PC-3 (cell line): Measurements from ENCODE around the gene TMEM255B. TPM values are rescaled to one million over a fixed set of nuclear protein-coding genes. Genes with fewer than 3 reads are reported as not detected.
"Not testable (repeated sequence)": the region's sequence is repeated elsewhere in the genome, so short reads cannot be mapped to it uniquely, and the experiment has no call there.

Experiments
- ATAC-seq: fragments of 200-7000 bp; cut with Tn5 transposase; 2 replicates; pipeline ENCODE4 v1.9.1; 2020; ENCODE audit warnings: mild to moderate bottlenecking, moderate library complexity
- BruUV-seq: library from RNA; stranded (reverse); fragments of 400-500 nt; replicated peaks from 2 replicates; lab custom pipeline; 2021; lab: Mats Ljungman, UMichigan
- CTCF ChIA-PET: fragments of 300-600 bp; sonication (Branson Sonifier 250); formaldehyde crosslinking; loops from one replicate; lab custom pipeline; 2022; ENCODE audit warnings: antibody characterized with exemption; lab: Charles Lee
- POLR2A ChIA-PET: fragments of 300-600 bp; sonication (Branson Sonifier 250); formaldehyde crosslinking; loops from one replicate; lab custom pipeline; 2022; ENCODE audit warnings: antibody characterized with exemption; ENCODE audit not compliant: unreplicated experiment; lab: Charles Lee
- DNase-seq: peaks from one replicate; pipeline ENCODE4 v3.0.0-alpha.2; 2015
- H2AFZ ChIP-seq: fragments of 300-600 bp; sonication (generic); 2 replicates; pipeline ENCODE4 v1.6.0; 2016; ENCODE audit warnings: antibody characterized with exemption, low read length
- H3F3A ChIP-seq: fragments of 300-600 bp; sonication (generic); one replicate; pipeline ENCODE4 v1.6.0; 2017; ENCODE audit warnings: antibody characterized with exemption, low read length, control low read depth, mild to moderate bottlenecking; ENCODE audit not compliant: unreplicated experiment
- H3K27ac ChIP-seq: fragments of 300-600 bp; sonication (generic); 2 replicates; pipeline ENCODE4 v1.5.1; 2016; ENCODE audit warnings: mild to moderate bottlenecking, low read length
- H3K27me3 ChIP-seq: fragments of 300-600 bp; sonication (generic); 2 replicates; pipeline ENCODE4 v1.6.1; 2016; ENCODE audit warnings: low read length, mixed read lengths
- H3K36me3 ChIP-seq: fragments of 300-600 bp; sonication (generic); 2 replicates; pipeline ENCODE4 v1.6.1; 2016; ENCODE audit warnings: low read depth, mixed run types, low read length, mixed read lengths
- H3K4me1 ChIP-seq: fragments of 300-600 bp; sonication (generic); 2 replicates; pipeline ENCODE4 v1.5.1; 2016; ENCODE audit warnings: low read length; ENCODE audit not compliant: insufficient read depth
- H3K4me2 ChIP-seq: fragments of 300-600 bp; sonication (generic); 2 replicates; pipeline ENCODE4 v1.6.0; 2016; ENCODE audit warnings: low read length
- H3K4me3 ChIP-seq: fragments of 300-600 bp; sonication (generic); 2 replicates; pipeline ENCODE4 v1.5.1; 2016; ENCODE audit warnings: mild to moderate bottlenecking, low read length, mixed read lengths
- H3K79me2 ChIP-seq: fragments of 300-600 bp; sonication (generic); 2 replicates; pipeline ENCODE4 v1.6.1; 2017; ENCODE audit warnings: low read length, mixed read lengths
- H3K9ac ChIP-seq: fragments of 300-600 bp; sonication (generic); 2 replicates; pipeline ENCODE4 v1.6.0; 2016; ENCODE audit warnings: mild to moderate bottlenecking, low read length
- H3K9me2 ChIP-seq: fragments of 300-600 bp; sonication (generic); replicated peaks from 2 replicates; pipeline ENCODE4 v1.6.1; 2016; ENCODE audit warnings: mixed run types, low read length, mixed read lengths
- H3K9me3 ChIP-seq: fragments of 300-600 bp; sonication (generic); 2 replicates; pipeline ENCODE4 v1.6.1; 2016; ENCODE audit warnings: low read length, mixed read lengths
- H4K20me1 ChIP-seq: fragments of 300-600 bp; sonication (generic); 2 replicates; pipeline ENCODE4 v1.6.1; 2016; ENCODE audit warnings: low read length, mixed read lengths
- EZH2 ChIP-seq: fragments of 300-600 bp; sonication (generic); IDR thresholded peaks from one replicate; pipeline ENCODE4 v1.6.1; 2017; ENCODE audit warnings: antibody characterized with exemption, mild to moderate bottlenecking, low read length; ENCODE audit not compliant: unreplicated experiment
- EZH2phosphoT487 ChIP-seq: fragments of 300-600 bp; sonication (generic); IDR thresholded peaks from 2 replicates; pipeline ENCODE4 v1.6.1; 2018; ENCODE audit warnings: mild to moderate bottlenecking, antibody characterized with exemption, low read length, borderline replicate concordance
- intact Hi-C: fragments of 100-400 bp; cut with micrococcal nuclease; formaldehyde crosslinking; loops from 2 replicates; pipeline ENCODE4 v1.9.0; 2023
- total RNA-seq: library from RNA; depleted of rRNA; stranded (reverse); fragments of >200 nt; gene quantifications from 2 replicates; pipeline ENCODE4 v1.2.3, GENCODE V29; 2014
- TF ChIP-seq, protein P1 (sequence below): fragments of 300-600 bp; sonication (generic); conservative IDR thresholded peaks from 2 replicates; pipeline ENCODE4 v1.5.1; 2017; ENCODE audit warnings: antibody characterized with exemption, low read depth, mild to moderate bottlenecking, low read length

TMEM255B gene
- total RNA-seq, 1 experiment from 2014 or later, result 26.9 TPM

DNA sequence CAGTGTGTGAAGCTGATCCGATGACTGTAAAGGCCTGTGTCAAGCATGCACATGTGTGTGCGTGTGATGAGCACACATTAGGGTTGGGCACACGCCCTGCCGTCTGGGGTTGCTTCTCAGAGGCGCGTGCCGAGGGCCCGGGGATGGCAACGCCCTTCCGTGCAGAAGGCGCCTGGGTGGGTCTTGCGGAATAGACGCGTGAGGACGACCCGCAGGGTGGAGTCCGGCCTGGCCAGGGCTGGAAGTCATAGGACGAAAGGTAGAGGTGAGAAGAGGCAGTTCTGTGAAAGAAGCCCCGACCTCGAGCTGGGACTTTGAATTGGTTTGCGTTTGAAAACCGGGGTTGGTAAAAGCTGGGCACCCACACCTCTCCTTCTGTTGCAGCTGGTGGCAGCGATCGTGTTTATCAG is 35.7 kb downstream of the TMEM255B start:
- ATAC-seq (no peak), DNase-seq (no peak)
- H3F3A ChIP-seq, result no peaks in the 10 kb centered on the region
- no peak overlapping the region for H3K4me3 ChIP-seq
- H3K36me3 ChIP-seq, result no peaks in the 10 kb centered on the region
- intact Hi-C loops, result no loop called here
- no peak overlapping the region for H3K27ac ChIP-seq
- ChIA-PET POLR2A (no interaction called here), CTCF (no interaction called here)
- H3K9me2 ChIP-seq, result no peaks in the 10 kb centered on the region
- no peak overlapping the region for H2AFZ ChIP-seq
- TF ChIP-seq EZH2 (no peak), EZH2phosphoT487 (no peak)
- TF ChIP-seq, protein P1, sequence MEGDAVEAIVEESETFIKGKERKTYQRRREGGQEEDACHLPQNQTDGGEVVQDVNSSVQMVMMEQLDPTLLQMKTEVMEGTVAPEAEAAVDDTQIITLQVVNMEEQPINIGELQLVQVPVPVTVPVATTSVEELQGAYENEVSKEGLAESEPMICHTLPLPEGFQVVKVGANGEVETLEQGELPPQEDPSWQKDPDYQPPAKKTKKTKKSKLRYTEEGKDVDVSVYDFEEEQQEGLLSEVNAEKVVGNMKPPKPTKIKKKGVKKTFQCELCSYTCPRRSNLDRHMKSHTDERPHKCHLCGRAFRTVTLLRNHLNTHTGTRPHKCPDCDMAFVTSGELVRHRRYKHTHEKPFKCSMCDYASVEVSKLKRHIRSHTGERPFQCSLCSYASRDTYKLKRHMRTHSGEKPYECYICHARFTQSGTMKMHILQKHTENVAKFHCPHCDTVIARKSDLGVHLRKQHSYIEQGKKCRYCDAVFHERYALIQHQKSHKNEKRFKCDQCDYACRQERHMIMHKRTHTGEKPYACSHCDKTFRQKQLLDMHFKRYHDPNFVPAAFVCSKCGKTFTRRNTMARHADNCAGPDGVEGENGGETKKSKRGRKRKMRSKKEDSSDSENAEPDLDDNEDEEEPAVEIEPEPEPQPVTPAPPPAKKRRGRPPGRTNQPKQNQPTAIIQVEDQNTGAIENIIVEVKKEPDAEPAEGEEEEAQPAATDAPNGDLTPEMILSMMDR, result no peak
- H3K4me1 ChIP-seq, result no peaks in the 10 kb centered on the region
- no peaks in the 10 kb centered on the region for H3K27me3 ChIP-seq
- no peak overlapping the region for H3K9ac ChIP-seq
- no TSS peak for BruUV-seq
- H3K4me2 ChIP-seq, result no peak overlapping the region
- no peaks in the 10 kb centered on the region for H3K79me2 ChIP-seq
- no peaks in the 10 kb centered on the region for H3K9me3 ChIP-seq
- H4K20me1 ChIP-seq, result no peaks in the 10 kb centered on the region

DNA sequence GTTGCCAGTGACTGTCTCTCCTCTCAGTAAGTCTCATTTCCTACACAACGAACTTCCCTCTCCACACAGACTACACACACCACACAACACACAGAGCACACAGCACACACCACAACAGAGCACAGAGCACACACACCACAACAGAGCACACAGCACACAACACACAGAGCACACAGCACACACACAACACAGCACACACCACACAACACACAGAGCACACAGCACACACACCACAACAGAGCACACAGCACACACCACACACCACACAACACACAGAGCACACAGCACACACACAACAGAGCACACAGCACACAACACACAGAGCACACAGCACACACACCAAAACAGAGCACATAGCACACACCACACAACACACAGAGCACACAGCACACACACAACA is 36.3 kb downstream of the TMEM255B start:
- H3K27me3 ChIP-seq, H3K4me1 ChIP-seq, H2AFZ ChIP-seq, ATAC-seq, H3K4me3 ChIP-seq, H3K9ac ChIP-seq, H3F3A ChIP-seq, H3K4me2 ChIP-seq, BruUV-seq, H3K36me3 ChIP-seq, intact Hi-C loops, H3K9me3 ChIP-seq, H3K9me2 ChIP-seq, H4K20me1 ChIP-seq, POLR2A ChIA-PET, CTCF ChIA-PET, H3K27ac ChIP-seq, H3K79me2 ChIP-seq, DNase-seq: not testable (repeated sequence)

- intact Hi-C loops, result no loop called here
- no peaks in the 10 kb centered on the region for H3K79me2 ChIP-seq
- H3K4me1 ChIP-seq, result no peaks in the 10 kb centered on the region
- no peaks in the 10 kb centered on the region for H3K36me3 ChIP-seq
- BruUV-seq, result no TSS peak
- DNase-seq, result no peak
- H3F3A ChIP-seq, result no peaks in the 10 kb centered on the region
- H3K9me2 ChIP-seq, result no peaks in the 10 kb centered on the region
- TF ChIP-seq EZH2, result no peak
- TF ChIP-seq, protein P1, result no peak
- H3K9ac ChIP-seq, result no peak overlapping the region
- no peaks in the 10 kb centered on the region for H3K9me3 ChIP-seq
- H3K27ac ChIP-seq, result no peak overlapping the region
- ChIA-PET CTCF (no interaction called here), POLR2A (no interaction called here)
- no peak for ATAC-seq
- H3K4me2 ChIP-seq, result no peak overlapping the region
- no peaks in the 10 kb centered on the region for H3K27me3 ChIP-seq
- no peak overlapping the region for H2AFZ ChIP-seq
- H4K20me1 ChIP-seq, result no peaks in the 10 kb centered on the region
- H3K4me3 ChIP-seq, result no peak overlapping the region
Measured at GRCh38 chr13:113796211-113796963, 37.4 kb downstream of the TMEM255B start.
